Activated naive CD4-positive, alpha-beta T cell treated with anti-CD3 and anti-CD28 coated beads, Interleukin-2, amount 50 U/mL, for 72 hours (primary cell): Measurements from ENCODE around the gene PSMG4. TPM values are rescaled to one million over a fixed set of nuclear protein-coding genes. Genes with fewer than 3 reads are reported as not detected.

ENCODE experiments used
- ATAC-seq, 2 donors: fragments of 150-1000 bp; cut with Tn5 transposase; 2 replicates each; pipeline ENCODE4 v1.10.0; 2021; ENCODE audit warnings: mild to moderate bottlenecking in 2 of 2, moderate library complexity in 2 of 2
- DNase-seq, 2 donors: peaks; one replicate each; pipeline ENCODE4 v3.0.0; 2021 to 2022; ENCODE audit warnings: low spot score in 2 of 2
- H3K27ac Mint-ChIP-seq, 2 donors: one replicate each; pipeline ENCODE4 v1.8.0; 2022; ENCODE audit warnings: mild to moderate bottlenecking in 2 of 2, mixed read lengths in 2 of 2
- H3K36me3 Mint-ChIP-seq, 2 donors: one replicate each; pipeline ENCODE4 v1.8.0; 2022; ENCODE audit warnings: mixed read lengths in 2 of 2
- H3K9me3 Mint-ChIP-seq, 2 donors: one replicate each; pipeline ENCODE4 v1.8.0; 2022; ENCODE audit warnings: mixed read lengths in 2 of 2
- total RNA-seq, 2 donors: library from RNA; stranded (reverse); gene quantifications; one replicate each; pipeline ENCODE4 v1.2.3, GENCODE V29; 2022

Gene PSMG4
- total RNA-seq, 2 donors from 2014 or later: 14.6 to 37.7 TPM

DNA sequence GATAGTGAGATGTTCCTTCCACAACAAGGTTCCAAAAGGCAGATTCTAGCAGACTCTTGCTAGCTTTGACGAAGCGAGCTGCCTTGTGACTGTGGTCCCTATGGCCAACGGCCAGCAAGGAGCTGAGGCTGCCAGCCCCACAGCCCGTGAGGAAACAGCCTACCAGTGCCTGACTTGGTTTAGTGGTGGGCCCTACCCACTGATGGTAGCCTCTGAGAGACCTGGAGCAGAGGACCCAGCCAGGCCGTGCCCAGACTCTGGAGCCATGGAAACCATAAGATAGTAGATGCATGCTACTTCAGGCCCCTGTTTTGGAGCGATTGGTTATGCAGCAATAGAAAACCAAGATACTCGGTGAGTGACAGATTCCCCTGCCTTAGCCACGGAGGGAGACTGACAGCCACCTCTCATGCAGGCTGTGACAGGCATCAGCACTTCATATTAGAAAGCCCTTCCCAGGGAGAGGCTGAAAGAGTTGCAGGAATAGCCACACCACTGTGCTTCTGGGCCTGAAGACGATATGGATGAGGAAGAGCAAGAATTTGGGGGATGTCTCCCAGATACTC, 19.2 kb downstream of the PSMG4 start:
- no peaks in the 10 kb centered on the region for H3K36me3 Mint-ChIP-seq
- DNase-seq: no peak
- no peaks in the 10 kb centered on the region for H3K9me3 Mint-ChIP-seq
- H3K27ac Mint-ChIP-seq: peak overlapping the region in 1 of 2 donors; percentile 72
- no peak for ATAC-seq

GRCh38 chr6:3278691-3279090, 19.9 kb downstream of the PSMG4 start:
- no peak for DNase-seq

DNA sequence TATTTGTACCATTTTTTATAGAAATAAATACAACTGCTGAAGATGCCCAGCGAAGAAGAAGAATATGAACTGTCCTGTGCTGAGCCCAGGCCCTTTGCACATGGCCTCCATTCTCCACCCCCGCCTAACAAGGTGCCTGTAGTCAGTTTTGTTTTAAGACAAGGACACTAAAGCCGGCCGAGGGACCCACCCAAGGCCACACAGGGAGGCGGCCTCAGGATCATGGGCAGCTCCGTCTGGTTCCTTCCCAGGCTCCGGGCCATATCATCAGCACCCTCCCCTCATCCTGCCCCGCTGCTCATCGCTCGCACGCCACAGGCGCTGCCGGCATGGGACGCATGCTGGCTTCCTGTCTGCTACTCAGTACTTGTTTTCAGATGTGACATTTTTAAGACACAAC, 21.3 kb downstream of the PSMG4 start:
- Mint-ChIP-seq H3K9me3 (no peaks in the 10 kb centered on the region), H3K36me3 (no peaks in the 10 kb centered on the region), H3K27ac (peak overlapping the region in 1 of 2 donors; percentile 69)
- no peak for ATAC-seq
- DNase-seq: no peak

More at GRCh38 chr6:3278691-3279090, 19.9 kb downstream of the PSMG4 start:
- ATAC-seq: no peak
- Mint-ChIP-seq H3K9me3 (no peaks in the 10 kb centered on the region), H3K36me3 (no peaks in the 10 kb centered on the region), H3K27ac (no peak overlapping the region)

DNA sequence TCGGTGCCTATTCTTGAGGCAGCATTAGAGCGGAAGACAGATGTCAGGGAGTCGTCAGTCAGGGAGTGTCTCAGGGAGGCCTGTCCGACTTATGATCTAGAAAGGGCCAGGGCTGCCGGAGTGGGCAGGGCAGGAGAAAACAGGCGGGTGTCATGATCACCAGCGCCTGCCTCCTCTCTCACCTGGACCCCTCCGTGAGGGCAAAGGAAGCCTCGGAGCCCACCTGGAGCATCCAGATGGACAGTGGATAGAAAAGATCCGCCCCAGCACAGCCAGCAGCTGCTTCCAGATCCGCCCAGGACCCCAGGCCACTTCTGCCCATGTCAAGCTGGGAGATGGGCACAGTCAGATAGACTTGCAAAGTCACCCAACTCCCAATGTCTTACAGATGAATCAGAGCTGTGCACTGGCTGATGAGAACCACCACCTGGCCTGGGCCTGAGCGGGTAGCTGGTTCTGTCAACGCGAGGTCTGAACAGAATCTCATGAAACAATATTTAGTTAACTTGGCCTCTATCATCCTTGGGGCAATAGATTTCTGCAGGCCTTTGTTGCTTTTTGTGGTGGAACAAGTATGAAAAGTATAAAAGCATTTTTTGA, 22.2 kb downstream of the PSMG4 start:
- ATAC-seq: no peak
- Mint-ChIP-seq H3K36me3 (no peaks in the 10 kb centered on the region), H3K27ac (no peak overlapping the region), H3K9me3 (no peaks in the 10 kb centered on the region)
- DNase-seq: peak in 1 of 2 donors; percentile 13

DNA sequence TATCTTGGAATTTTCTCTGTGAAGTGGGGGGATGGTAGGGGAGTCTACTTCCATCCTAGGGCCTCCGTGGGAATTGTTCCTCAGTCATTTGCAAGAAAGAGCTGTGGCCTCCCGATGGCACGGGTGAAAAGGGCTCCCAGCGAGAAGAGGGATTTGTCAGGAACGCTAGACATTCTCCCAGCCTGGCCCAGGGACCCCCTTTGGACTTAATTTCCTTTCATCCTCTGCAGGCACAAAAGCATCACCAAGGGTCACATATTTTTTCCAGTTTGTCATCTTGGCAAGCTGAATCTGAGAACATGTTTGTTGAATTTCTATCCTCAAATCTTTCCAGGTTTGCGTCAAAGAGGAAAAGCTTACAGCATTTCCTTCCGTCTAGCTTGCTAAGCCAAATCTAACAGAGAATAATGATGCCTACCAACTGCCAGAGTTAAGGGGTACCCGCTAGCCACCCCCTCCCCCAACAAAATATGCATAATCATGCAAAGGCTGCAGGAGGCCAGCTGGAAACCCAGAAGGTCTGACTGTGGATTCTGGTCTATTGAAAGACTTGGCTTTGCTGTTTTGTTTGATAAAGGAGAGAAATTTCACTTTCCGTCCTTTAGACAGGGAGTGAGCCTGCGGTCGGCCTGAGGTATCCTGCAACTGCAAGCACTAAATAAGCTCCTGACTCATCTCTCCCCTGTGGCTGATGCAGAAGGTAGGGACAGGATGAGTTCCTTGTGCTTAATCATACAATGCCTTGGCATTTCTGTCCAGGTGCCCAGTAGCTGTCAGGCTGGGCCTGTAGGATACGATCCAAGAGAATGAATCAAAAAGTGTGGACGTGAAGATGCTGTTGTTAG, 23.1 kb downstream of the PSMG4 start:
- Mint-ChIP-seq H3K9me3 (no peaks in the 10 kb centered on the region), H3K36me3 (no peaks in the 10 kb centered on the region), H3K27ac (no peak overlapping the region)
- DNase-seq (peak in 1 of 2 donors; percentile 31), ATAC-seq (no peak)

GRCh38 chr6:3282476-3283236, 23.9 kb downstream of the PSMG4 start:
- peak overlapping the region in 1 of 2 donors; percentile 35 for H3K27ac Mint-ChIP-seq

GRCh38 chr6:3283241-3283640, 24.5 kb downstream of the PSMG4 start:
- H3K27ac Mint-ChIP-seq: peak overlapping the region in 1 of 2 donors; percentile 35
- H3K9me3 Mint-ChIP-seq: no peaks in the 10 kb centered on the region
- ATAC-seq (no peak), DNase-seq (peak in 1 of 2 donors; percentile 44)
- H3K36me3 Mint-ChIP-seq: no peaks in the 10 kb centered on the region

More at GRCh38 chr6:3282476-3283236, 23.9 kb downstream of the PSMG4 start:
- H3K36me3 Mint-ChIP-seq: no peaks in the 10 kb centered on the region
- DNase-seq (peak in 1 of 2 donors; percentile 3), ATAC-seq (no peak)
- no peaks in the 10 kb centered on the region for H3K9me3 Mint-ChIP-seq

GRCh38 chr6:3283641-3284435, 25.1 kb downstream of the PSMG4 start:
- Mint-ChIP-seq H3K9me3 (no peaks in the 10 kb centered on the region), H3K36me3 (no peaks in the 10 kb centered on the region), H3K27ac (no peak overlapping the region)
- ATAC-seq (no peak), DNase-seq (peak in 1 of 2 donors; percentile 31)

DNA sequence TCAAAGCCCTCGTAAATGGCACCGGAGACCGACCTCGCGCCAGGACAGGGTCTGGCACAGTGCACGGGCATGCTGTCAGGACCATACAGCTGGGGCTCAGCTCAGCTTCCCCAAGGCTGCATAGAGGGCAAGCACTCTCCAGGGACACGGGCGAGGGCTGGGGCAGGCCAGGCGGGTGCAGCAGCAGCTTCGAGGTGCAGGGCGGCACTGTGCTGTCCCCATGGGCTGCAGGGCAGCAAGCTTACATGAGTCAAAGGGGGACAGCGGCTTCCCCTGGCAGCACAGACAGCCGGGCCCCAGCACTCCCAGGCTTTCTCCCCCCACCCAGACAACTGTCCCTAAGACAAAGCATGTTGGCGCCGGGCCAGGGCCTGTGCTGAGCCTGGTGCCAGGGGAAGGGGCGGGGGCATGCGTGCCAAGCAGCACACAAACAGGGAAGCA, 25.7 kb downstream of the PSMG4 start:
- H3K36me3 Mint-ChIP-seq: no peaks in the 10 kb centered on the region
- no peak for DNase-seq
- ATAC-seq: no peak
- no peaks in the 10 kb centered on the region for H3K9me3 Mint-ChIP-seq
- H3K27ac Mint-ChIP-seq: no peak overlapping the region

DNA sequence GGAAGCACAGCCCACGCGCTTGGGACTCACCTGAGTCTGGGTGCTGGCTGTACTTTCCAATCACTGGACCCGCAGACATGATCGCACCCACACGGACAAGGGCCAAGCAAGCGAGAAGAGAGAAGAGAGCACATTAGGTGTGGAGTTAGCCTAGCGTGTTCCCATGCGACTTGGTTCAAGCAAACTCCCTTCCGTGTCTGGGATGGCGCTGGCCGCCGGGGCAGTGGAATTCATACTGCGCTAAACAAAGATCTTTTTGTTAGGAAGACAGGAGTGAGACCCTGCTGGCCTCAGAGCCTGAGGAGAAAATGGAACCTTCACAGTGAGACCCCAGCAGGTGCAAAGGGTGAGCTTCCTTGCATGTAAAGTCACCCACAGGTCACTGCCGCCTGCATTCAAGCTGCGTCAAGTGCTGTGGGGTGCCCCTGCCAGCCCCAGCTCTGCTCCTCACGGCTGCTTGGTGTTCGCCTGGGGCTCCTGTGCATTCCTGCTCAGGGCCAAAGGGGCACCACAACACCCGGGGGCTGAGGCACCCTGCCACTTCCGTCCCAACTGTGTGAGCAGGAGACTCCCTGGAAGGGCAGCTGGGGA, 26.4 kb downstream of the PSMG4 start:
- ATAC-seq: no peak
- H3K27ac Mint-ChIP-seq: no peak overlapping the region
- DNase-seq: peak in 1 of 2 donors; percentile 30
- H3K9me3 Mint-ChIP-seq: no peaks in the 10 kb centered on the region
- H3K36me3 Mint-ChIP-seq: no peaks in the 10 kb centered on the region

DNA sequence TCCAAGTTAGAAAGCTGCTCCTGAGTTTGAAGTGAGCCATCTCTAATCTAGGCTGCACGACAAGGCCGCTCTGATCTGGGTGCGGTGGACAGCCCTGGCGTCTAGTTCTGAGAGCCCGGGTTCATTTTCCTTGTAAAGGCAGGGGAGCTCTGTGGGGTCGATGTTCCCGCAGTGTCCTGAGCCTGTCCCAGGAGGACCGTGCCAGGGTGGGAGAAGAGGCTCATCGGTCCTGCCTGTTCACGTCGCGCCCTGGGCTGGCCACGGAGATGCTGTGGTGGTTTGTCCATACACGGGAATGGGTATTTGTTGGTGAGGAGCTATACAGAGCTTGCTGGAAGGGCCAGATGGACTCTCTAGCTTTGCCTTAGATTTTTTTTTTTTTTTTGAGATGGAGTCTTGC, 27.0 kb downstream of the PSMG4 start:
- Mint-ChIP-seq H3K27ac (peak overlapping the region in 1 of 2 donors; percentile 65), H3K9me3 (no peaks in the 10 kb centered on the region), H3K36me3 (no peaks in the 10 kb centered on the region)
- DNase-seq: peak in 1 of 2 donors; percentile 28
- ATAC-seq: no peak

DNA sequence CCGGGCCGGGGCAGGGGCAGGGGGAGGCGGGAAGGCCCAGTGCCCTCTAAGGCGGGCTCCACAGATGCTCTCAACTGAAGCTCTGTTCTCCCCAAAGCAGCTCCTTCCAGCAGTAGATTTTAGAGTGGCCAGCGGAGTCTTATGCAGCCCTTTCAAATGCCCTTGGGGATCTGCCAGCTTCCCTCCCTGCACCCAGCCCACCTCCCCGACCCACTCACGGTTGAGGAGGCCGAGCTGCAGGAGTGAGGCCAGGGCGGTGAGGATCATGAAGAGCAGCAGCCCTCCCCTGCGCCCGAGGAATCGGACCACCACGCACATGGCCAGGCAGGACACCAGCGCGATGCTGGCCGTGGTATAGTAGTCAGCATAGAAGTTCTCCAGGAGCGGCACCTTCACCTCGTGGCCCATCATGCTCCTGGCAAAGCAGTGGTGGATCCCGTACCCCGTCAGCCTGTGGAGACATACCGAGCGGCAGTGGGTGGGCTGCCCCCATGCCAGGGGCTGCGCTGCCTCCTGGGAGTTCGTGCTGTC, 28.0 kb downstream of the PSMG4 start:
- no peak for ATAC-seq
- peak in 1 of 2 donors; percentile 39 for DNase-seq
- no peaks in the 10 kb centered on the region for H3K36me3 Mint-ChIP-seq
- no peaks in the 10 kb centered on the region for H3K9me3 Mint-ChIP-seq
- H3K27ac Mint-ChIP-seq: no peak overlapping the region

DNA sequence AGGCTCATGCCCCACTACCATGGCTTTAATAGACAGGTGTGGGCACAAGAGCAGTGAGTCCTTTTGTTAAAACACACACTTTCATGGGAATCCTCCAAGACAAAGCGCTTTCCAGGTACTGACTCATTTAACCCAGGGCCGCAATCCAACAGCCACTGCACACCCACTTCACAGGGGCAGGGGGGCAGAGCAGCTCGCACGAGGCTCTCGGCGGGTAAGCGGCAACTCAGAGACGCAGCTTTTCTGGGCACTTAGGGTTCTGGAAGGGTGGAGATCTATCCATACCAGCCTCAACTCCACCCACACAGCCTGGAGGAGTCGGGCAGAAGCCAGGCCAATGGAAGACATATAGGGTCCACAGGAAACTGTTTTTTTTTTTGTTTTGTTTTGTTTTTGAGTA, 28.6 kb downstream of the PSMG4 start:
- Mint-ChIP-seq H3K9me3 (no peaks in the 10 kb centered on the region), H3K36me3 (no peaks in the 10 kb centered on the region), H3K27ac (no peak overlapping the region)
- DNase-seq (no peak), ATAC-seq (no peak)

DNA sequence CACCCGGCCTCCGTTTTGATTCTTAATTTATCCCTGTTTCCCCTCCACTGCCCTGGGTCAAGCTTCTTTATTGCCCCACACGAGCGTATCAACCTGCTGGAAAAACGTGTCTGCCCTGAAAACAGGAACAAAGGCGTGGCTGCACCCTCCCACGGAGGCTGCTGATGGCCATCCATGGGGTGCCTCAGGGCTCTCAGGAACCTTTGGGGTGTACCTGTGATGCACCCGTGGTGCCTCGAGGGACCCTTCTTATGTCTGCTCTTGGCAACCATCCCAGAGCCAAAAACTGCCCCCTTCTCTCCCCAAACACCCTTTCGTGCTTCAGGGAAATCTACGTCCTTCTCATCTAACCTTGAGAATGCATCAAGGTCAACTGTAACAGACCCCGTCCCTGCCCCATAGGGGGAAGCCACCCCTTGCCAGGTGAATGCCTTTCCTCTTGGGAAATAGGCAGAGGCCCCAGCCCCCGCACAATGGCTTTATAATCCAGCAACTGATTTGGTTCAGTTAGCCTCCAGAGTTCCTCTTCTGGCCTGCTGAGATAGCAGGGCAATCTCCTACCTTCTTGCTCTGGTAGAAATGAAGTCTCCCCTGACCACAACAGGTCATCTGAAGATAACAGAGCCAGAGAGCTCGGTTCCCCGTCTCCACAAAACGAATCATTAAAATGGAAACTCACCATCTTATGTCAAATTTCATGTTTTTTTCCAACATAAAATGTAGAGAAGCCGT, 29.4 kb downstream of the PSMG4 start:
- peak overlapping the region in 1 of 2 donors; percentile 50 for H3K27ac Mint-ChIP-seq

More for the DNA sequence above, 29.4 kb downstream of the PSMG4 start:
- H3K9me3 Mint-ChIP-seq: no peaks in the 10 kb centered on the region
- DNase-seq: peak in 1 of 2 donors; percentile 39
- no peak for ATAC-seq
- no peaks in the 10 kb centered on the region for H3K36me3 Mint-ChIP-seq
